Peyer's patch (tissue), 4 donors: ENCODE measurements around the gene TMEM242. TPM values are rescaled to one million over a fixed set of nuclear protein-coding genes. Genes with fewer than 3 reads are reported as not detected.

Experiments used
- DNase-seq, 3 donors: peaks; one replicate each; pipeline ENCODE4 v3.0.0-alpha.2; 2017 to 2019
- H3K27ac ChIP-seq, 4 donors: fragments of 200-600 bp; sonication (generic); one replicate each; pipeline ENCODE4 v1.5.1; 2016 to 2019
- H3K27me3 ChIP-seq, 2 donors: fragments of 200-600 bp; sonication (generic); one replicate each; pipeline ENCODE4 v1.5.1; 2019
- H3K36me3 ChIP-seq, 3 donors: fragments of 200-600 bp; sonication (generic); one replicate each; pipeline ENCODE4 v1.5.1; 2016 to 2019
- H3K4me1 ChIP-seq, 4 donors: fragments of 200-600 bp; sonication (generic); one replicate each; pipeline ENCODE4 v1.5.1; 2016 to 2019
- H3K4me3 ChIP-seq, 4 donors: fragments of 200-600 bp; sonication (generic); 1 replicate in 3 of 4; 2 replicates in 1 of 4; pipeline ENCODE4 v1.5.1; 2016 to 2019; ENCODE audit warnings: mild to moderate bottlenecking in 1 of 4
- H3K9me3 ChIP-seq, 4 donors: fragments of 200-600 bp; sonication (generic); one replicate each; pipeline ENCODE4 v1.5.1; 2016 to 2019; ENCODE audit warnings: mild to moderate bottlenecking in 1 of 4
- CTCF ChIP-seq, 6 experiments: fragments of 450-650 bp in 4 of 6; fragments of 200-600 bp in 2 of 6; sonication (generic) in 1 of 6; IDR thresholded peaks; one replicate each; pipeline ENCODE4 v1.5.1; 2017 to 2019; ENCODE audit warnings: antibody characterized with exemption in 6 of 6, mild to moderate bottlenecking in 3 of 6, moderate library complexity in 1 of 6
- POLR2A ChIP-seq, 2 donors: fragments of 450-650 bp; IDR thresholded peaks; one replicate each; pipeline ENCODE4 v1.5.1; 2017; ENCODE audit warnings: antibody characterized with exemption in 2 of 2, mild to moderate bottlenecking in 2 of 2, moderate library complexity in 2 of 2
- total RNA-seq, 4 donors: library from RNA; depleted of rRNA; stranded (reverse); fragments of >200 nt; gene quantifications; one replicate each; pipeline ENCODE4 v1.1.0, GENCODE V29; 2016

Gene TMEM242
- total RNA-seq, 4 donors from 2014 or later = 3.3 to 9.4 (median 4.9) TPM

- H3K4me3 ChIP-seq = no peak overlapping the region
Observed at GRCh38 chr6:157300006-157300405, 23.3 kb downstream of the TMEM242 start.

GRCh38 chr6:157298216-157298724 lies 25.0 kb downstream of the TMEM242 start:
- TF ChIP-seq POLR2A (IDR thresholded peaks at IDR 0.05) (no peak), CTCF (IDR thresholded peaks at IDR 0.05) (no peak)

More at GRCh38 chr6:157300006-157300405, 23.3 kb downstream of the TMEM242 start:
- no peak overlapping the region for H3K27ac ChIP-seq
- peaks cover 0 to 14% (median under 1%) of the 10 kb centered on the region in 4 donors for H3K4me1 ChIP-seq
- no peaks in the 10 kb centered on the region for H3K27me3 ChIP-seq
- DNase-seq = no peak
- H3K9me3 ChIP-seq = no peaks in the 10 kb centered on the region
- H3K36me3 ChIP-seq = no peaks in the 10 kb centered on the region
- TF ChIP-seq POLR2A (IDR thresholded peaks at IDR 0.05) (no peak), CTCF (IDR thresholded peaks at IDR 0.05) (no peak)

GRCh38 chr6:157294654-157295053 lies 28.7 kb downstream of the TMEM242 start:
- H3K36me3 ChIP-seq = peaks cover 0 to 20% (median 0%) of the 10 kb centered on the region in 3 donors
- H3K9me3 ChIP-seq = no peaks in the 10 kb centered on the region
- H3K4me1 ChIP-seq = no peaks in the 10 kb centered on the region
- no peak for DNase-seq
- TF ChIP-seq POLR2A (IDR thresholded peaks at IDR 0.05) (no peak), CTCF (IDR thresholded peaks at IDR 0.05) (no peak)
- H3K27me3 ChIP-seq = no peaks in the 10 kb centered on the region
- H3K27ac ChIP-seq = no peak overlapping the region
- no peak overlapping the region for H3K4me3 ChIP-seq

More at GRCh38 chr6:157298216-157298724, 25.0 kb downstream of the TMEM242 start:
- Histone ChIP-seq H3K4me1 (peaks cover 0 to 2% (median 0%) of the 10 kb centered on the region in 4 donors), H3K9me3 (no peaks in the 10 kb centered on the region), H3K27ac (no peak overlapping the region), H3K4me3 (no peak overlapping the region), H3K27me3 (no peaks in the 10 kb centered on the region), H3K36me3 (no peaks in the 10 kb centered on the region)
- no peak for DNase-seq

GRCh38 chr6:157293780-157294179 lies 29.5 kb downstream of the TMEM242 start:
- H3K27me3 ChIP-seq = no peaks in the 10 kb centered on the region
- H3K4me1 ChIP-seq = no peaks in the 10 kb centered on the region
- no peak for DNase-seq
- TF ChIP-seq POLR2A (IDR thresholded peaks at IDR 0.05) (no peak), CTCF (IDR thresholded peaks at IDR 0.05) (no peak)
- H3K9me3 ChIP-seq = no peaks in the 10 kb centered on the region
- no peak overlapping the region for H3K4me3 ChIP-seq
- no peak overlapping the region for H3K27ac ChIP-seq
- H3K36me3 ChIP-seq = peaks cover 0 to 20% (median 0%) of the 10 kb centered on the region in 3 donors

GRCh38 chr6:157292202-157292601 lies 31.1 kb downstream of the TMEM242 start:
- H3K27ac ChIP-seq = no peak overlapping the region
- H3K4me1 ChIP-seq = no peaks in the 10 kb centered on the region
- H3K9me3 ChIP-seq = no peaks in the 10 kb centered on the region
- DNase-seq = no peak
- no peak overlapping the region for H3K4me3 ChIP-seq
- TF ChIP-seq CTCF (IDR thresholded peaks at IDR 0.05) (no peak), POLR2A (IDR thresholded peaks at IDR 0.05) (no peak)
- H3K36me3 ChIP-seq = peaks cover 0 to 20% (median 0%) of the 10 kb centered on the region in 3 donors
- H3K27me3 ChIP-seq = no peaks in the 10 kb centered on the region
